Mesenchymal stem cell (in vitro differentiated cells and primary cell): ENCODE data around the gene RNH1.
A peak's percentile ranks its signal among the peaks of the same experiment; 100 is the strongest.

Source experiments
- DNase-seq: peaks from one replicate; pipeline ENCODE4 v3.0.0-alpha.2; 2013
- H2AFZ ChIP-seq: one replicate; pipeline ENCODE4 v1.6.1; 2013; ENCODE audit warnings: low read depth, mild to moderate bottlenecking, control low read depth, inconsistent platforms, low read length, moderate library complexity
- H2AK5ac ChIP-seq: 2 replicates; pipeline ENCODE4 v1.6.1; 2013; ENCODE audit warnings: low read length, moderate library complexity, mild to moderate bottlenecking, inconsistent platforms; ENCODE audit not compliant: severe bottlenecking
- H2BK120ac ChIP-seq: one replicate; pipeline ENCODE4 v1.6.1; 2013; ENCODE audit warnings: low read depth, mild to moderate bottlenecking, inconsistent platforms, low read length, moderate library complexity
- H2BK12ac ChIP-seq, 2 experiments: one replicate each; pipeline ENCODE4 v1.6.1; 2013; ENCODE audit warnings: inconsistent platforms in 2 of 2, low read length in 2 of 2, mild to moderate bottlenecking in 2 of 2, moderate library complexity in 2 of 2, control low read depth in 1 of 2
- H2BK15ac ChIP-seq: one replicate; pipeline ENCODE4 v1.6.1; 2013; ENCODE audit warnings: mild to moderate bottlenecking, low read depth, inconsistent platforms; ENCODE audit not compliant: poor library complexity, severe bottlenecking
- H2BK5ac ChIP-seq: 2 replicates; pipeline ENCODE4 v1.6.1; 2013; ENCODE audit warnings: low read depth, mild to moderate bottlenecking, low read length, control low read depth, inconsistent platforms; ENCODE audit not compliant: poor library complexity, severe bottlenecking
- H3K14ac ChIP-seq, 2 experiments: one replicate each; pipeline ENCODE4 v1.6.1; 2013; ENCODE audit warnings: inconsistent platforms in 2 of 2, low read length in 2 of 2, control low read depth in 1 of 2, mild to moderate bottlenecking in 1 of 2, moderate library complexity in 1 of 2
- H3K18ac ChIP-seq, 2 experiments: one replicate each; pipeline ENCODE4 v1.6.1; 2013; ENCODE audit warnings: inconsistent platforms in 2 of 2, low read length in 2 of 2, control low read depth in 1 of 2, low read depth in 1 of 2, mild to moderate bottlenecking in 1 of 2
- H3K23ac ChIP-seq, 2 experiments: one replicate each; pipeline ENCODE4 v1.6.1; 2013; ENCODE audit warnings: inconsistent platforms in 2 of 2, low read length in 2 of 2, mild to moderate bottlenecking in 2 of 2, moderate library complexity in 2 of 2, control low read depth in 1 of 2
- H3K27ac ChIP-seq: 2 replicates; pipeline ENCODE4 v1.5.1; 2013; ENCODE audit warnings: mild to moderate bottlenecking, moderate library complexity, low read length, control low read depth, inconsistent platforms; ENCODE audit not compliant: poor library complexity, severe bottlenecking
- H3K27me3 ChIP-seq, 2 experiments: 2 replicates each; pipeline versions ENCODE4 v1.6.1 to v1.7.0; 2013; ENCODE audit warnings: low read length in 2 of 2, mild to moderate bottlenecking in 2 of 2, moderate library complexity in 2 of 2, control low read depth in 1 of 2, inconsistent platforms in 1 of 2; ENCODE audit not compliant: control insufficient read depth in 1 of 2, insufficient read depth in 1 of 2
- H3K36me3 ChIP-seq, 2 experiments: 2 replicates each; pipeline versions ENCODE4 v1.6.1 to v1.7.0; 2013; ENCODE audit warnings: low read length in 2 of 2, control low read depth in 1 of 2, inconsistent platforms in 1 of 2, low read depth in 1 of 2, mild to moderate bottlenecking in 1 of 2; ENCODE audit not compliant: insufficient read depth in 2 of 2, control insufficient read depth in 1 of 2
- H3K4ac ChIP-seq, 2 experiments: one replicate each; pipeline ENCODE4 v1.6.1; 2013; ENCODE audit warnings: inconsistent platforms in 2 of 2, low read length in 2 of 2, mild to moderate bottlenecking in 2 of 2, moderate library complexity in 2 of 2, control low read depth in 1 of 2, low read depth in 1 of 2
- H3K4me1 ChIP-seq: 2 replicates; pipeline ENCODE4 v1.6.1; 2013; ENCODE audit warnings: low read depth, low read length, control low read depth; ENCODE audit not compliant: control insufficient read depth, insufficient read depth
- H3K4me2 ChIP-seq: 2 replicates; pipeline ENCODE4 v1.6.1; 2013; ENCODE audit warnings: low read length, mild to moderate bottlenecking, inconsistent platforms; ENCODE audit not compliant: poor library complexity, severe bottlenecking
- H3K4me3 ChIP-seq, 2 experiments: 2 replicates each; pipeline versions ENCODE4 v1.5.1 to v1.7.0; 2013; ENCODE audit warnings: low read length in 2 of 2, mild to moderate bottlenecking in 2 of 2, control low read depth in 1 of 2, low read depth in 1 of 2; ENCODE audit not compliant: insufficient read depth in 1 of 2
- H3K79me1 ChIP-seq: replicated peaks from 2 replicates; pipeline ENCODE4 v1.6.1; 2013; ENCODE audit warnings: mild to moderate bottlenecking, control low read depth, low read length, inconsistent platforms; ENCODE audit not compliant: poor library complexity, severe bottlenecking
- H3K9ac ChIP-seq: 2 replicates; pipeline ENCODE4 v1.7.0; 2013; ENCODE audit warnings: mild to moderate bottlenecking, low read length, moderate library complexity
- H3K9me3 ChIP-seq: 2 replicates; pipeline ENCODE4 v1.7.0; 2013; ENCODE audit warnings: mild to moderate bottlenecking, low read length; ENCODE audit not compliant: control insufficient read depth
- H4K8ac ChIP-seq: one replicate; pipeline ENCODE4 v1.6.1; 2013; ENCODE audit warnings: inconsistent platforms, mild to moderate bottlenecking, low read length, moderate library complexity
- H4K91ac ChIP-seq: one replicate; pipeline ENCODE4 v1.6.1; 2013; ENCODE audit warnings: mild to moderate bottlenecking, low read length, inconsistent platforms
- WGBS: methylation state at CpG from one replicate; pipeline ENCODE4 v1.1.7; 2013; ENCODE audit warnings: mixed read lengths; 5-methylcytosine and 5-hydroxymethylcytosine counted together

Gene RNH1

DNA sequence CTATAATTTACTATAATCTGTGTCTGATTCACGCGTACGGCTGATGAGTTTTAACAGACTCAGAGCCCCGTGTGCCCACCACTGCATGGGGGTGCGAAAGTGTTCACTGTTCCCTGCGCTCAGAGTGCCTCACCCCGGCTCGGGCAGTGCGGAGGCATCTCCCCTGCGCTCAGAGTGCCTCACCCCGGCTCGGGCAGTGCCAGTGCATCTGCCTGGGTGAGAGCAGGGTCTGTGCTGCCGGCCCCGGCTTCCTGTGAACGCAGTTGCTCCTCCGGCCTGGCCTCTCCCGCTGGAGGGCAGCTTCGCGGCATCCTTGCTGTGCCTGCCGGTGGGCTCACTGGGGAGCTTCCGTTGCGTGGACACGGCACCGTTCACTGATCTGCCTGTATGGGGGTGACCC, 42.7 kb downstream of the RNH1 start:
- H3K27me3 ChIP-seq, result no peaks in the 10 kb centered on the region
- H2AK5ac ChIP-seq, result no peak overlapping the region
- H3K36me3 ChIP-seq, result peaks cover 34 to 39% of the 10 kb centered on the region in 2 experiments
- no peak overlapping the region for H3K4ac ChIP-seq
- H2BK15ac ChIP-seq, result no peak overlapping the region
- peaks cover 27% of the 10 kb centered on the region for H3K4me1 ChIP-seq
- H3K4me2 ChIP-seq, result no peak overlapping the region
- no peak overlapping the region for H2AFZ ChIP-seq
- no peak overlapping the region for H3K27ac ChIP-seq
- H3K9me3 ChIP-seq, result no peaks in the 10 kb centered on the region
- H3K9ac ChIP-seq, result no peak overlapping the region
- H4K8ac ChIP-seq, result no peak overlapping the region
- no peak overlapping the region for H3K23ac ChIP-seq
- H3K4me3 ChIP-seq, result no peak overlapping the region
- no peak for DNase-seq
- WGBS, result 97% methylated on average over 24 of the region's 24 CpGs
- no peak overlapping the region for H2BK5ac ChIP-seq
- H3K79me1 ChIP-seq, result peaks cover 23% of the 10 kb centered on the region
- no peak overlapping the region for H3K18ac ChIP-seq
- H3K14ac ChIP-seq, result no peak overlapping the region
- H4K91ac ChIP-seq, result no peak overlapping the region
- no peak overlapping the region for H2BK12ac ChIP-seq
- no peak overlapping the region for H2BK120ac ChIP-seq

DNA sequence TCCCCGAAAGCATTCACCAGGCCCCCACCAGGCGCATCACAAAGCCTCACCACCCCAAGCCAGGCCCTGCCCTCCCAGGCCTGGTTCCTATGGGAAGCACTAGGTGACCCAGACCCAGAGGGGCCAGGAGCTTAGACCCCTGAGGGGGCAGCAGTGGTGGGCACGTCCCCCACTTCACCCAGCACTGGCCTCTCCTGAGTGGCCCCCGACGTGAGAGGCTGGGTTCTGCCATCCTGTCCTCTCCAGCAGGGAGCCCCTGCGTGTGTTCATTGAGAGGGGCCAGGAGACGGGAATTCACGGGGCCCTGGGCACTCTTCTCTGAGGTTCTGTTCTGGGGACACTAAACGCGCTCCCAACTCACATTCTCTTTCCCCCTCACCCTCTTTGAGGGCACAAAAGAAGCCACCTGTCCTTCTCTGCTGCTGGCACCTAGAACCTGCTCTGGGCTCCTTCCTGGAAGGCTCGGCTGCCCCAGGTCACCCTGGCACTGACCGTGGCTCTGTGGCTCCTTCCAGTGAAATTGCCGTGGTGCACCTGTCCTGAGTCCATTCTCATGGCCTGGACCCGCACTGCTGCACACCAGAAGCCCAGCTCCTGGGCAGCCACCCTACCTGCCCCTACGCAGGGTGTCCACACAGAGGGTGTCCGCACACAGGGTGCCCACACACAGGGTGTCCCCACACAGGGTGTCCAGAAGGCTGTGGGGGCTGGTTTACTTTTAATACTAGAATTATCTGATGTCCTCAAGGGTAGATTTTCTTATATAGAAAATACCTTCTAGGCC, 44.7 kb downstream of the RNH1 start:
- no peak overlapping the region for H3K27ac ChIP-seq
- H3K9me3 ChIP-seq, result no peaks in the 10 kb centered on the region
- peaks cover 29% of the 10 kb centered on the region for H3K4me1 ChIP-seq
- no peak overlapping the region for H2BK5ac ChIP-seq
- H3K4ac ChIP-seq, result no peak overlapping the region
- no peaks in the 10 kb centered on the region for H3K27me3 ChIP-seq
- H2BK120ac ChIP-seq, result no peak overlapping the region
- H2BK12ac ChIP-seq, result no peak overlapping the region
- no peak overlapping the region for H3K18ac ChIP-seq
- no peak overlapping the region for H3K9ac ChIP-seq
- H2AK5ac ChIP-seq, result no peak overlapping the region
- whole genome bisulfite sequencing, result 98% methylated on average over 16 of the region's 16 CpGs
- no peak overlapping the region for H3K4me3 ChIP-seq
- no peak overlapping the region for H4K8ac ChIP-seq
- peaks cover 25% of the 10 kb centered on the region for H3K79me1 ChIP-seq
- DNase-seq, result no peak
- H3K4me2 ChIP-seq, result no peak overlapping the region
- H2AFZ ChIP-seq, result no peak overlapping the region
- no peak overlapping the region for H2BK15ac ChIP-seq
- H3K23ac ChIP-seq, result peak overlapping the region in 1 of 2 experiments; percentile 35
- peaks cover 34 to 46% of the 10 kb centered on the region in 2 experiments for H3K36me3 ChIP-seq
- no peak overlapping the region for H3K14ac ChIP-seq
- H4K91ac ChIP-seq, result no peak overlapping the region

DNA sequence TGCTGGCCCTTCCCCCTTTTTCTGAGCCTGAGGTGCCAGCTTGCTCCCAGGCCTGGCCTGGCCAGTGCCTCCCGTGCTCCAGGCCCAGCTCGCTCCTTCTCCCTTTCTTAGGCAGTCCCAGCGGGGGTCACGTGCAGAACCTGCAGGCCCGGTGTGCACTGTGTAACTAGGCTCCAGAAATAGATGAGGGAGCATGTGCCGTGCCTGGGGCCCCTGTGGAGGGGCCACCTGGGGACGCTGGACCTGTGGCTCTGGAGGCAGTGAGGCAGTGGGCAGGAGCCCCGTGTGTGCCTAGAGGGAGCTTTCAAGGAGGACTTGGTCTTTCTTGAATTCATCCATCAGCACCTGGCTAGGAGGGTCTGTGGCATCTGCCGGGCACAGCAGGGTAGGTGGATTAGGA, 45.4 kb downstream of the RNH1 start:
- no peak overlapping the region for H4K8ac ChIP-seq
- peaks cover 27% of the 10 kb centered on the region for H3K79me1 ChIP-seq
- no peak overlapping the region for H2BK5ac ChIP-seq
- no peaks in the 10 kb centered on the region for H3K9me3 ChIP-seq
- no peak overlapping the region for H3K27ac ChIP-seq
- H3K18ac ChIP-seq, result no peak overlapping the region
- H3K14ac ChIP-seq, result no peak overlapping the region
- peaks cover 31% of the 10 kb centered on the region for H3K4me1 ChIP-seq
- no peak overlapping the region for H2BK15ac ChIP-seq
- H3K9ac ChIP-seq, result no peak overlapping the region
- no peak overlapping the region for H4K91ac ChIP-seq
- no peak overlapping the region for H3K23ac ChIP-seq
- H3K4ac ChIP-seq, result no peak overlapping the region
- H3K4me3 ChIP-seq, result no peak overlapping the region
- H2AFZ ChIP-seq, result no peak overlapping the region
- H3K36me3 ChIP-seq, result peaks cover 34 to 50% of the 10 kb centered on the region in 2 experiments
- WGBS, result 97% methylated on average over 9 of the region's 9 CpGs
- no peak for DNase-seq
- no peak overlapping the region for H2AK5ac ChIP-seq
- no peak overlapping the region for H2BK120ac ChIP-seq
- no peak overlapping the region for H2BK12ac ChIP-seq
- H3K27me3 ChIP-seq, result no peaks in the 10 kb centered on the region
- H3K4me2 ChIP-seq, result no peak overlapping the region

DNA sequence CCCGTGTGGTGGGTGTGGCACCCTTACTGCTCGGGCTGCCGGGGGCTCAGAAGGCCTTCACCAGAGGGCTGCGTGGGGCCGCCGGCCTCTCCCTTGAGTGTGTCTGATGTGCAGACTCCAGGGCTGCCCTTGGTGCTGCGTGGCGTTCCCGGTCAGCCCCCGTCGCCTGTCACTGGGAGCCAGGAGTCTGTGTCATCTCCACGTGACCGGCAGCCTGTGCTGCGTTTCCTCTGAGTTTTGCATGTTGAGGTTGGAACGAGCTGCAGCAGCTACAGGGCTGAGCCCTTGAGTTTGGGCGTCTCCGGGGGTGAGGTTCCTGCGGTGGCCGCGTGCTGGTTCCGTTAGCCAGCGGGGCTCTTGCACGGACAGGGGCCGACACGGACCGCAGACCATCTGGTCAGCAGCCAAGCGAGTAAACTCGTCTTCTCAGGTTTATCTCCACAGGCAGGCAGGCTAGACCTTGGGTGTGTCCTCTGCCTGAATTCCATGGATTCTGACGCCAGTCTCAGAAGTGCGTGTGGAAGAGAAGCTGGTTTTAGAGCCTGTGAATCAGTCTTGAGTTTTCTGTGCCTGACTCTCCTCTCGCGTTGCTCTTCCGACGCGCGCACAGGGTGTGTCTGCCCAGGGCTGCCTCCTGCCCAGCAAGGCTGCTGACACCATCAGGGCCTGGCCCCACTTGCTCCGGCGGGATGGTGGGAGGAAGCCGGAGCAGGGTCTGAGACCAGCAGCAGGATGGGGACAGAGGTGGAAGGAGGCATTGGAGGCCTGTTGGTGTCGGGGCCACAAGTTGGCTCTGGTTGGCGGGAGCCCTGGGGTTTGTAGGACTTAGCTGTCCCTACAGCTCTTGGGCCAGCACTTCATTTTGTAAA, 46.5 kb downstream of the RNH1 start:
- Histone ChIP-seq H2AK5ac (peak overlapping the region; percentile 11), H2AFZ (no peak overlapping the region), H4K91ac (no peak overlapping the region), H3K14ac (no peak overlapping the region), H4K8ac (no peak overlapping the region), H2BK15ac (no peak overlapping the region), H3K79me1 (peaks cover 33% of the 10 kb centered on the region), H3K36me3 (peaks cover 34 to 53% of the 10 kb centered on the region in 2 experiments), H2BK120ac (no peak overlapping the region), H3K27me3 (no peaks in the 10 kb centered on the region), H3K27ac (peak overlapping the region; percentile 61), H3K4me3 (no peak overlapping the region), H3K4ac (no peak overlapping the region), H3K4me2 (peak overlapping the region; percentile 32), H3K4me1 (peaks cover 37% of the 10 kb centered on the region), H3K18ac (no peak overlapping the region), H2BK5ac (no peak overlapping the region), H3K9ac (no peak overlapping the region), H3K23ac (no peak overlapping the region), H3K9me3 (no peaks in the 10 kb centered on the region), H2BK12ac (no peak overlapping the region)
- 96% methylated on average over 41 of the region's 41 CpGs for WGBS
- no peak for DNase-seq
